Brain microvascular endothelial cell (primary cell): ENCODE results near the gene PC.
"Not testable (repeated sequence)": the region's sequence is repeated elsewhere in the genome, so short reads cannot be mapped to it uniquely, and the experiment has no call there.

ENCODE experiments used
- DNase-seq: peaks from one replicate; pipeline ENCODE4 v3.0.0-alpha.2; 2020
- H3K27ac ChIP-seq: fragments of 250-450 bp; sonication (Bioruptor Pico); 2 replicates; pipeline ENCODE4 v1.5.1; 2020; ENCODE audit warnings: mild to moderate bottlenecking, moderate library complexity
- H3K27me3 ChIP-seq: fragments of 250-450 bp; sonication (Bioruptor Pico); replicated peaks from 2 replicates; pipeline ENCODE4 v1.5.1; 2020; ENCODE audit warnings: mild to moderate bottlenecking
- H3K36me3 ChIP-seq: fragments of 250-450 bp; sonication (Bioruptor Pico); replicated peaks from 2 replicates; pipeline ENCODE4 v1.5.1; 2020; ENCODE audit warnings: mild to moderate bottlenecking
- H3K4me3 ChIP-seq: 2 replicates; pipeline ENCODE4 v1.5.1; 2011; ENCODE audit warnings: low read depth, mild to moderate bottlenecking, control low read depth, low read length, moderate library complexity
- in situ Hi-C: cut with HindIII; loops from 2 replicates; pipeline ENCODE4 v1.10.0; 2017; ENCODE audit warnings: low sequenced_read_pairs, low pct_ligation_motif_present
- TF ChIP-seq, protein P1 (sequence below): IDR thresholded peaks from 2 replicates; pipeline ENCODE4 v1.5.1; 2011; ENCODE audit warnings: low read depth, mild to moderate bottlenecking, moderate library complexity, low read length, control low read depth, inconsistent platforms; ENCODE audit errors: missing control alignments

PC gene

GRCh38 chr11:67002297-67002913, 44.2 kb upstream of the PC start:
- TF ChIP-seq, protein P1, sequence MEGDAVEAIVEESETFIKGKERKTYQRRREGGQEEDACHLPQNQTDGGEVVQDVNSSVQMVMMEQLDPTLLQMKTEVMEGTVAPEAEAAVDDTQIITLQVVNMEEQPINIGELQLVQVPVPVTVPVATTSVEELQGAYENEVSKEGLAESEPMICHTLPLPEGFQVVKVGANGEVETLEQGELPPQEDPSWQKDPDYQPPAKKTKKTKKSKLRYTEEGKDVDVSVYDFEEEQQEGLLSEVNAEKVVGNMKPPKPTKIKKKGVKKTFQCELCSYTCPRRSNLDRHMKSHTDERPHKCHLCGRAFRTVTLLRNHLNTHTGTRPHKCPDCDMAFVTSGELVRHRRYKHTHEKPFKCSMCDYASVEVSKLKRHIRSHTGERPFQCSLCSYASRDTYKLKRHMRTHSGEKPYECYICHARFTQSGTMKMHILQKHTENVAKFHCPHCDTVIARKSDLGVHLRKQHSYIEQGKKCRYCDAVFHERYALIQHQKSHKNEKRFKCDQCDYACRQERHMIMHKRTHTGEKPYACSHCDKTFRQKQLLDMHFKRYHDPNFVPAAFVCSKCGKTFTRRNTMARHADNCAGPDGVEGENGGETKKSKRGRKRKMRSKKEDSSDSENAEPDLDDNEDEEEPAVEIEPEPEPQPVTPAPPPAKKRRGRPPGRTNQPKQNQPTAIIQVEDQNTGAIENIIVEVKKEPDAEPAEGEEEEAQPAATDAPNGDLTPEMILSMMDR, result no peak
- Histone ChIP-seq H3K36me3 (no peaks in the 10 kb centered on the region), H3K27ac (no peak overlapping the region), H3K27me3 (no peaks in the 10 kb centered on the region), H3K4me3 (no peak overlapping the region)
- in situ Hi-C loops, result no loop called here
- no peak for DNase-seq

DNA sequence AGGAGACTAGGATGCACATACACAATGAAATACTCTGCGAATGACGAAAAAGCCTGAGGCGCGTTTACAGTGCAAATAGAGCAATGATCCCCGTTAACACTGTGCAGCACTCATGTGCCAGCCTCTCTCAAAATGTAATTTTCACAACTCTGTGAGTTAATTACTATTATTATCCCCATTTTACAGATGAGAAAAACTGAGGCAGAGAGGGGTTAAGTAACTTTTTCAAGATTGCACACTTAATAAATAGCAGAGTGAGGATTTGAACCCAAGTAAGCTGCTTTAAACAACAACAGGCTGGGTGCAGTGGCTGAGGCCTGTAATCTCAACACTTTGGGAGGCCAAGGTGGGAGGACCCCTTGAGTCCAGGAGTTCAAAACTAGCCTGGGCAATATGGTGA, 43.1 kb upstream of the PC start:
- Histone ChIP-seq H3K27me3 (no peaks in the 10 kb centered on the region), H3K27ac (no peak overlapping the region), H3K4me3 (no peak overlapping the region), H3K36me3 (no peaks in the 10 kb centered on the region)
- TF ChIP-seq, protein P1, result no peak
- no peak for DNase-seq
- in situ Hi-C loops, result no loop called here

- DNase-seq, result no peak
- H3K4me3 ChIP-seq, result no peak overlapping the region
- in situ Hi-C loops, result no loop called here
- H3K36me3 ChIP-seq, result no peaks in the 10 kb centered on the region
- no peak overlapping the region for H3K27ac ChIP-seq
- H3K27me3 ChIP-seq, result no peaks in the 10 kb centered on the region
- TF ChIP-seq, protein P1, result no peak
These were observed 41.4 kb upstream of the PC start for GRCh38 chr11:66999555-66999954.

DNA sequence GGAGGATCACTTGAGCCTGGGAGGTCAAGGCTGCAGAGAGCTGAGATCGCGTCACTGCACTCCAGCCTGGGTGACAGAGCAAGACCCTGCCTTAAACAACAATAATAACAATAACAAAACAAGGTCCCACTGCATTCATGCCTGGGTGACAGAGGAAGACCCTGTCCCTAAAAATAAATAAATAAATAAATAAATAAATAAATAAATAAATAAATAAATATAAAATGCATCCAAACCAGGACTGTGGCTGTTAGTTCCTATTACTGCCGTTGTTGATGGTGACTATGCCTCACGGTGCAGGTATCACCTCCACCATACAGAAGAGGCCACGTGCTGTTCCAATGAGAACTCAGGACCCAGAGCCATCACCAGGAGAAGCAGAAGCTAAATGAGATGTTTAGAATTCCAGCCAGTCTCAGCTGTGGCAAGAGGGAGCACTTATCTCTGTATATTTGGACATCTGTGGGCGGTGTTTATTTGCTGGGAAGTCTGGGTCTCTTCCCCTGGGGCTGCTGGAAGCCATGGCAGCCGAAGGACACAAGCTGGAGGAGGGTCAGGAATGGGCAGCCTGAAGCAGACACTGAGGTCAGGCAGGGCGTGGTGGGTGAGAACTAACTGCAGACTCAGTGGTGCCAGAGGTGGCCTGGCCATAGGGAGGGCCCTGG, 38.6 kb upstream of the PC start:
- Histone ChIP-seq H3K4me3 (no peak overlapping the region), H3K27me3 (no peaks in the 10 kb centered on the region), H3K27ac (no peak overlapping the region), H3K36me3 (no peaks in the 10 kb centered on the region)
- TF ChIP-seq, protein P1, result no peak
- DNase-seq, result peak; percentile 77
- in situ Hi-C loops, result no loop called here

DNA sequence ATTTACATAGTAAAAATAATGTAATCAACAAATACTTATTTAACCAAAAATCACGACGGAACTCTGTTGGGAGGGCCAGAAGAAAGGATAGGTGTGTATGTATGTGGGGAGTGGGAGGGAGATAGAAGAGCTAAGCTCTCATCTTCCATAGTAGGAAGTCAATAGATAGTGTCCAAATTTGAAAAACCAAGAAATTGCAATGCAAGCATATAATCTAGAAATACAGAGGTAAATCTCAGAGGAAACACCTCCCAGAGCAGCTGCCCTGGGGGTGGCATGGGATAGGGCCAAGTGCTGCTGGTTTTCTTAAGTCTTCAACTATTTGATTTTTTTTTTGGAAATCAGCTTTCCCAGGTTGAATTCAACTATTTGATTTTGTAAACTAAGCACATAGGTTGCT, 33.9 kb upstream of the PC start:
- no peak overlapping the region for H3K4me3 ChIP-seq
- no peaks in the 10 kb centered on the region for H3K27me3 ChIP-seq
- DNase-seq, result no peak
- H3K27ac ChIP-seq, result no peak overlapping the region
- no peaks in the 10 kb centered on the region for H3K36me3 ChIP-seq
- in situ Hi-C loops, result no loop called here
- TF ChIP-seq, protein P1, result no peak

GRCh38 chr11:66989360-66989759, 31.2 kb upstream of the PC start:
- in situ Hi-C loops, H3K27ac ChIP-seq, H3K4me3 ChIP-seq, H3K36me3 ChIP-seq, DNase-seq, H3K27me3 ChIP-seq: not testable (repeated sequence)

DNA sequence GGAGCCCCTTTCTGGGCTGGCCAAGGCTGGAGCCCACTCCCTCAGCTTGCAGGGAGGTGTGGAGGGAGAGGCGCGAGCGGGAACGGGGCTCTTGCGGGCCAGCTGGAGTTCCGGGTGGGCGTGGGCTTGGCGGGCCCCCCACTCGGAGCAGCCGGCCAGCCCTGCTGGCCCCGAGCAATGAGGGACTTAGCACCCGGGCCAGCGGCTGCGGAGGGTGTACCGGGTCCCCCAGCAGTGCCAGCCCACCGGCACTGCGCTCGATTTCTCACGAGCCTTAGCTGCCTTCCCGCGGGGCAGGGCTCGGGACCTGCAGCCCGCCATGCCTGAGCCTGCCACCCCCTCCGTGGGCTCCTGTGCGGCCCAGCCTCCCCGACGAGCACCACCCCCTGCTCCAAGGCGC, 30.6 kb upstream of the PC start:
- H3K27ac ChIP-seq, in situ Hi-C loops, H3K36me3 ChIP-seq, DNase-seq, H3K27me3 ChIP-seq, H3K4me3 ChIP-seq: not testable (repeated sequence)
